Measurements from ENCODE around the gene AGPS.

AGPS gene

DNA sequence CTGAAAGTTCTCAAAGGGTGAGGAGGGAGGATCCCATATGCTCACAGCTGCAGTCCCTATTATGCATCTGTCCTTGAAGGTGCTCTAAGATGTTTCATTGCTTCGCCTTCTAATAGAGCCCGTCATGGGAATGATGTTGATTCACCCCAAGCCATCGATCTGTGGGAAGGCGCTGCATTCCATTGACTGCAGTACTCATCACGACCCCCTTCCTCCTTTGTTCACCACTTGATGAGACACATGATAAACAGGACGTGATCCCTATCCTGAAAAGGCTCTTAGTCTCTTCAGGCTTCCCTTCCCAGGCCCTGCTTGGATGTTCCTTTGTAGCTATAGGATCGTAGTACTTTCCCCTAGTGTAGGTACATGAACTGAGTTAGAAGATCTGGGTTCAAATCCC, 181.8 kb downstream of the AGPS start:
- Mint-ChIP-seq H3K27ac (no peak overlapping the region), H3K9me3 (no peaks in the 10 kb centered on the region), H3K4me1 (ENCODE audit: low read depth) (no peaks in the 10 kb centered on the region), H3K4me3 (no peak overlapping the region), H3K27me3 (peaks cover 3% of the 10 kb centered on the region), H3K36me3 (ENCODE audit: low read depth) (no peaks in the 10 kb centered on the region)

DNA sequence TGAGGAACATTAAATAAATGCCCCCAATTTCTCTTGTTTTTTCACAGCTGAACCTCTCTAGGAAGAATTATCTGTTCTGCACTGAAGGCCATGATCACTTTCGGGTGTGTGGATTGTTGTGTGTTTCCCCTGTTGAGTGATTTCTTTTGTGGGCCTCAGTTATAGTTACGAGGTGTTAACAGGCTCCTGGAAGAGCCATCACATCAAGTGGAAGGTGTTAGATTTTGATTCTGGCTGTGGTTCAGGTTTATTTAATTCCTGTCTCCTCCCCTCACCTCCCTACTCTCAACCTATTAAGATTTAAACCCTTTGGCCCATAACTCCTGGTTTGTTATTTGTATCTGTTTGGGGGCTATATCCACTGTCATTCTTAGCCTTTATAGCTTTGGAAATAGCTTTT, 182.8 kb downstream of the AGPS start:
- no peaks in the 10 kb centered on the region for H3K36me3 Mint-ChIP-seq (ENCODE audit: low read depth)
- no peaks in the 10 kb centered on the region for H3K9me3 Mint-ChIP-seq
- H3K27me3 Mint-ChIP-seq, result peaks cover 3% of the 10 kb centered on the region
- H3K4me3 Mint-ChIP-seq, result no peak overlapping the region
- no peaks in the 10 kb centered on the region for H3K4me1 Mint-ChIP-seq (ENCODE audit: low read depth)
- H3K27ac Mint-ChIP-seq, result no peak overlapping the region

DNA sequence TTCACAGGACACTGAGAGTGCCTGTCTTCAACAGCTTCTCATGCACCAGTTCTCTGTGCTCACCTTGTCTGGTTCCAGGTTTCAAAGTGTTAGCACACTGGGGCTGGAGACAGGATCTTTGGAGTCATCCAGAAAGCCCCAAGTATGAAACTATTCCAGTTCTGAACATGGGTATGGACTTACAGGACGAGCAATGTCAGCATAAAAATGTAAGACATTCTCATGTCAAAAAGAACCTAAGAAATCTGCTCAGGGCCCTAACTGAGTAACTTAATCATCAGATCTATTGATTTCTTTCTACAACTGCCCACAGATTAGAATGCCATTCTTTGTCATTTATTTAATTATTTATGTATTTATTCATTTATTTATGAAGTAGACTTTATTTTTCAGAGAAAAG, 184.5 kb downstream of the AGPS start:
- Mint-ChIP-seq H3K9me3 (no peaks in the 10 kb centered on the region), H3K4me3 (no peak overlapping the region), H3K27ac (no peak overlapping the region), H3K4me1 (ENCODE audit: low read depth) (no peaks in the 10 kb centered on the region), H3K36me3 (ENCODE audit: low read depth) (no peaks in the 10 kb centered on the region), H3K27me3 (peaks cover 3% of the 10 kb centered on the region)

DNA sequence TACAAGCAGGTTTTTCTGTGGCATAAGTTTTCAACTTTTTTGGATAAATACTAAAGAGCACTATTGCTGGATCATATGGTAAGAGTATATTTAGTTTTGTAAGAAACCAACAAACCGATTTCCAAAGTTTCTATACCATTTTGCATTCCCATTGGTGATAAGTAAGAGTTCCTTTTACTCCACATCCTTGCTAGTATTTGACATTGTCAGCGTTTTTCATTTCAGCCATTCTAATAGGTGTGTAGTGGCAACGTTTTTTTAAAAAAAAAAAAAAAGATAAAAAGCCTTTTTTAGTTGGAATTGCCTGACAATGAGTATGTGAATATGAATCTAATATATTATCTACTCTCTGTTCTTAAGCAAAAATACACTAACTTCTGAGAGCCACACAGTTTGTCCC, 185.9 kb downstream of the AGPS start:
- Mint-ChIP-seq H3K9me3 (no peaks in the 10 kb centered on the region), H3K27ac (no peak overlapping the region), H3K36me3 (ENCODE audit: low read depth) (no peaks in the 10 kb centered on the region), H3K27me3 (peaks cover 4% of the 10 kb centered on the region), H3K4me1 (ENCODE audit: low read depth) (no peaks in the 10 kb centered on the region), H3K4me3 (no peak overlapping the region)

DNA sequence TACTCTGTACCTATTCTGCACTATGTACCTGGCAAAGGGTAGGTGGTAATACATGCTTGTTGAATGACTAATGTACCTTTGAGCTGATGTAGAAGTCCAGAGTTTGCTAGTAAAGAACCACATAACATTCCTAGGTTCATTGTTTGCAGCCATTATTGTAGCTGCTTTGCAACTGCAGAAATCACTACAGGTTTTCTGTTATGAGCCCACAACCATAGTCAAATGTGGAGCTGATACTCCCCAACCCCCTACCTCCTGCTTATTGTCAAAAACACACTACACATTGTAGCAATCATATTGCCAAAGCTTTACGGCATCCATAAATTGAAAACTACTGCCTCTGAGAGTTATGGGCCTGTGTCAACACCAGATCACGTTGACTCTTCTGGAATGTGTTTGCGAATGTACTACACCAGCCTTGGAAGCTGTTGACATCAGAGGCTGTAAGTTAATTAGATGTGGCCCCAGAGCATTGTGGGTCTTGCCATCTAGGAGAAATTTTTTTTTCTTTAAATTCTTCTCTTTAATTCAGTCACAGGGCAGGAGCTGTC, 187.0 kb downstream of the AGPS start:
- Mint-ChIP-seq H3K4me3 (no peak overlapping the region), H3K27ac (no peak overlapping the region), H3K9me3 (no peaks in the 10 kb centered on the region), H3K4me1 (ENCODE audit: low read depth) (no peaks in the 10 kb centered on the region), H3K36me3 (ENCODE audit: low read depth) (no peaks in the 10 kb centered on the region), H3K27me3 (peaks cover 3% of the 10 kb centered on the region)

GRCh38 chr2:177582000-177582399, 189.4 kb downstream of the AGPS start:
- H3K9me3 Mint-ChIP-seq, result no peaks in the 10 kb centered on the region
- no peak overlapping the region for H3K4me3 Mint-ChIP-seq
- peaks cover 3% of the 10 kb centered on the region for H3K27me3 Mint-ChIP-seq
- H3K27ac Mint-ChIP-seq, result no peak overlapping the region
- H3K36me3 Mint-ChIP-seq (ENCODE audit: low read depth), result no peaks in the 10 kb centered on the region
- H3K4me1 Mint-ChIP-seq (ENCODE audit: low read depth), result no peaks in the 10 kb centered on the region

DNA sequence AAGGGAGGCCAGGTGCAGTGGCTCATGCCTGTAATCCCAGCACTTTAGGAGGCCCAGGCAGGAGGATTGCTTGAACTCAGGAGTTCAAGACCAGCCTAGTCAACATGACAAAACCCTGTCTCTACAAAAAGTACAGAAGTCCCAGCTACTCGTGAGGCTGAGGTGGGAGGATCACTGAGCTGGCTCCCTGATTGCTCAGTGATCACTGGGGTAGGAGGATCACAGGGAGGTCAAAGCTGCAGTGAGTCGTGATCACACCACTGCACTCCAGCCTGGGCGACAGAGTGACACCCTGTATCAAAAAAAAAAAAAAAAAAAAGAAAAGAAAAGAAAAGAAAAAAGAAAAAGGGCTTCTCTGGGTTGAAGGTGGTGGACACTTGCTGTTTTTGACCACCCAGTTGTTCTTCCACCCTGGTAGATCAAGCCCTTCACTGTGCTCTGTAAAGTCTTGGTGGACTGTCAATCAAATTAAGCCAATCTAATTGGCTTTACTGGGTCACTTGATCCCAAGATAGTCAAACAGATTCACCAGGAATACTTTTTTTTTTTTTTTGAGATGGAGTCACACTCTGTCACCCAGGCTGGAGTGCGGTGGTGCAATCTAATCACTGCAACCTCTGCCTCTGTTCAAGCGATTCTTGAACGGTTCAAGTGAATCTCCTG, 191.6 kb downstream of the AGPS start:
- H3K4me1 Mint-ChIP-seq (ENCODE audit: low read depth), result no peaks in the 10 kb centered on the region

GRCh38 chr2:177585234-177585863, 192.8 kb downstream of the AGPS start:
- no peaks in the 10 kb centered on the region for H3K4me1 Mint-ChIP-seq (ENCODE audit: low read depth)
- H3K4me3 Mint-ChIP-seq, result no peak overlapping the region
- no peak overlapping the region for H3K27ac Mint-ChIP-seq
- peaks cover 3% of the 10 kb centered on the region for H3K27me3 Mint-ChIP-seq
- H3K36me3 Mint-ChIP-seq (ENCODE audit: low read depth), result no peaks in the 10 kb centered on the region
- no peaks in the 10 kb centered on the region for H3K9me3 Mint-ChIP-seq

More for the DNA sequence above, 191.6 kb downstream of the AGPS start:
- H3K9me3 Mint-ChIP-seq, result no peaks in the 10 kb centered on the region
- no peaks in the 10 kb centered on the region for H3K36me3 Mint-ChIP-seq (ENCODE audit: low read depth)
- no peak overlapping the region for H3K4me3 Mint-ChIP-seq
- peaks cover 3% of the 10 kb centered on the region for H3K27me3 Mint-ChIP-seq
- H3K27ac Mint-ChIP-seq, result no peak overlapping the region

GRCh38 chr2:177586154-177586553, 193.6 kb downstream of the AGPS start:
- Mint-ChIP-seq H3K27me3 (peaks cover 3% of the 10 kb centered on the region), H3K27ac (no peak overlapping the region), H3K9me3 (no peaks in the 10 kb centered on the region), H3K4me1 (ENCODE audit: low read depth) (no peaks in the 10 kb centered on the region), H3K36me3 (ENCODE audit: low read depth) (no peaks in the 10 kb centered on the region), H3K4me3 (no peak overlapping the region)

GRCh38 chr2:177587371-177587770, 194.8 kb downstream of the AGPS start:
- peaks cover 3% of the 10 kb centered on the region for H3K27me3 Mint-ChIP-seq
- no peak overlapping the region for H3K27ac Mint-ChIP-seq
- no peak overlapping the region for H3K4me3 Mint-ChIP-seq
- H3K4me1 Mint-ChIP-seq (ENCODE audit: low read depth), result no peaks in the 10 kb centered on the region
- H3K9me3 Mint-ChIP-seq, result no peaks in the 10 kb centered on the region
- H3K36me3 Mint-ChIP-seq (ENCODE audit: low read depth), result no peaks in the 10 kb centered on the region

DNA sequence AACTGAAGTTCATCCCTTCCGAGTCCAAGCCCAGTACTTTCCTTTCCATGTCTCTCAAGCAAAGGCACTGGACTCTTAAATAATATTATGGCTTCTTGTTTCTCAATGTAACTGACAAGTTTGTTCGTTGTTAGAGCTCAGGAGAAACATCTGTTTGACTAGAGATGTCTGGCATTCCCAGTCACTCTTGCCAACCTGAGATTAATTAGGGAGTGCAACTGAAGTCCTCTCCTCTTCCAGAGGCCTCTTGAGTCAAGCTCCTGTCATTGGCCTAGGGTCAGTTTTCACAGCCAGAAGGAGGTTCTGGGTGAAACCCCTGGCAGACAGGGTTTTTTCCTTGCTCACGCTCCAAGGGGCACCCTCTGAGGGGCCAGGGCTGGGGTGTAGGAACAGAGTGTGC, 196.1 kb downstream of the AGPS start:
- H3K4me1 Mint-ChIP-seq (ENCODE audit: low read depth), result no peaks in the 10 kb centered on the region
- H3K36me3 Mint-ChIP-seq (ENCODE audit: low read depth), result no peaks in the 10 kb centered on the region
- no peak overlapping the region for H3K27ac Mint-ChIP-seq
- no peaks in the 10 kb centered on the region for H3K9me3 Mint-ChIP-seq
- H3K27me3 Mint-ChIP-seq, result peaks cover under 1% of the 10 kb centered on the region
- H3K4me3 Mint-ChIP-seq, result no peak overlapping the region

DNA sequence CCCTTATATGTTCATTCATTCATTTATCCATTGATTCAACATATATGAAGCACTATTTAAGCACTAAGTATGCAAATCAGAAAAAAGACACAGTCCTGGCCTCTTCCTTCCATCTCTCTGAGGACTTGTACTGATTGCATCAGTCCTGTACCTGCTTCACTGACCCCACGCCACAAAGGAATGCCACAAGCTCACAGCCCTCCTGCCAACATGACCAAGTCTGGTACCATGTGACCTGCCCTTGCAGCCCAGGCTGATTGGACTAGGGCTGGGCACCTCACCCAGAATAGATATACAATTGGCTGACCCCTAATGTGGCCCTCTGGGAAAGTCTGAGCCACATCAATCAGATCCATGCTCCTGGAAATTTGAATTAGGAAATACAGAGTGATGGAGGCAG, 196.6 kb downstream of the AGPS start:
- no peaks in the 10 kb centered on the region for H3K9me3 Mint-ChIP-seq
- H3K4me1 Mint-ChIP-seq (ENCODE audit: low read depth), result no peaks in the 10 kb centered on the region
- no peak overlapping the region for H3K4me3 Mint-ChIP-seq
- H3K27ac Mint-ChIP-seq, result no peak overlapping the region
- H3K27me3 Mint-ChIP-seq, result no peaks in the 10 kb centered on the region
- H3K36me3 Mint-ChIP-seq (ENCODE audit: low read depth), result no peaks in the 10 kb centered on the region

DNA sequence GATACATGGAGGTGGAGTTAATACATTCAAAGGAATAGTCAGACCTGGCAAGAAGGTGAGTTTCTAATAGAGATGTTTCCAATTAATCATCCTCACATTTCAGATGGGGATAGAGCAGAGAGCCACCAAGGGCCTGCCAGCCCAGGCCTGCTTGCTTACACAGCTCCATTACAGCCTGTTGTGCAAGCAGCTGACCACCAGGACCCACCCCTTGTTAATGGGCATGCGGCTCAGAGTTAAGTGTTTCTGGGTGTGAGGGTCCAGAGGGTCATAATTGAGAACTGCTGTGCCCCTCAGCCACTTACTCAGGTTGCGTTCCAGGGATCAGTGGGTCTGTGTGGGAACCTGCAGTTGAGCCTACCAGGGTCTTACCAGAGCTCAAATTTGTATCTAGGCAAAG, 199.8 kb downstream of the AGPS start:
- no peaks in the 10 kb centered on the region for H3K9me3 Mint-ChIP-seq
- no peaks in the 10 kb centered on the region for H3K27me3 Mint-ChIP-seq
- H3K4me3 Mint-ChIP-seq, result no peak overlapping the region
- no peaks in the 10 kb centered on the region for H3K36me3 Mint-ChIP-seq (ENCODE audit: low read depth)
- no peaks in the 10 kb centered on the region for H3K4me1 Mint-ChIP-seq (ENCODE audit: low read depth)
- no peak overlapping the region for H3K27ac Mint-ChIP-seq

- Mint-ChIP-seq H3K4me1 (ENCODE audit: low read depth) (no peaks in the 10 kb centered on the region), H3K4me3 (no peak overlapping the region), H3K27me3 (no peaks in the 10 kb centered on the region), H3K36me3 (ENCODE audit: low read depth) (no peaks in the 10 kb centered on the region), H3K9me3 (no peaks in the 10 kb centered on the region), H3K27ac (no peak overlapping the region)
Measured at GRCh38 chr2:177592945-177593344, 200.4 kb downstream of the AGPS start.

DNA sequence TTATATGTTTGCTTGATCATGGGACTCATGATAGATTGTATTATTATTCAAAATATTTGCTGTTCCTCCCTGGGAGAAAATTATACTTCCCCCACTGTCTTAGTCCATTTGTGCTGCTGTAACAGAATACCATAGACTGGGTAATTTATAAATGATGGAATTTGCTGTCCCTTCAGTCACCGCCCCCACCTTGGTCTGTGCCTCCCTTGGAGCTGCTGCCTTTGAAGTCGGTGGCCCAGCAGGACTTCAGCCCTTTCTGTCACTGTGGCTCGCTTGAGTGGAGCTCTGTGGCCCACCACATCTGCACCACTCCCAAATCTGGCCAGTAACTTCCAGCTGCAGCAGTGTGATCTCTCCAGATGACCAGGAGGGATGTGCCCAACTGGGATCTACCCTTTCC, 200.8 kb downstream of the AGPS start:
- no peaks in the 10 kb centered on the region for H3K9me3 Mint-ChIP-seq
- no peaks in the 10 kb centered on the region for H3K4me1 Mint-ChIP-seq (ENCODE audit: low read depth)
- no peaks in the 10 kb centered on the region for H3K27me3 Mint-ChIP-seq
- no peaks in the 10 kb centered on the region for H3K36me3 Mint-ChIP-seq (ENCODE audit: low read depth)
- H3K27ac Mint-ChIP-seq, result no peak overlapping the region
- no peak overlapping the region for H3K4me3 Mint-ChIP-seq
